Endothelial cell of umbilical vein (primary cell): ENCODE measurements around the gene BNIP2. TPM values are rescaled to one million over a fixed set of nuclear protein-coding genes. Genes with fewer than 3 reads are reported as not detected.

ENCODE experiments used
- BruUV-seq: library from RNA; stranded (reverse); fragments of 400-500 nt; replicated peaks from 2 replicates; lab custom pipeline; 2021; lab: Mats Ljungman, UMichigan
- CTCF ChIA-PET: fragments of 300-600, 350-600 bp; sonication (Branson Sonifier 250); formaldehyde crosslinking; loops from one replicate; lab custom pipeline; 2021; ENCODE audit warnings: antibody characterized with exemption, inconsistent platforms; lab: Charles Lee
- POLR2A ChIA-PET: fragments of 300-600, 350-600 bp; sonication (Branson Sonifier 250); formaldehyde crosslinking; loops from one replicate; lab custom pipeline; 2021; ENCODE audit warnings: antibody characterized with exemption, inconsistent platforms; lab: Charles Lee
- DNase-seq: peaks from one replicate; pipeline ENCODE4 v3.0.0-alpha.2; 2011; ENCODE audit warnings: low read depth, low spot score
- FAIRE-seq: peaks from 2 replicates; lab custom pipeline; 2011; peaks lifted over from hg19 to GRCh38; lab: Jason Lieb, UNC
- H2AFZ ChIP-seq: 2 replicates; pipeline ENCODE4 v1.6.0; 2012; ENCODE audit warnings: low read depth, low read length, control low read depth, inconsistent platforms
- H3K27ac ChIP-seq: 2 replicates; pipeline ENCODE4 v1.5.1; 2011; ENCODE audit warnings: low read depth, mild to moderate bottlenecking, control low read depth, low read length, moderate library complexity; ENCODE audit not compliant: insufficient read depth
- H3K27me3 ChIP-seq, 2 experiments: 2 replicates each; pipeline versions ENCODE4 v1.6.0 to v1.6.1; 2011; ENCODE audit warnings: low read length in 2 of 2, mixed read lengths in 1 of 2; ENCODE audit not compliant: control insufficient read depth in 2 of 2, insufficient read depth in 2 of 2
- H3K36me3 ChIP-seq, 2 experiments: 2 replicates in 1 of 2; 3 replicates in 1 of 2; pipeline ENCODE4 v1.5.1; 2011; ENCODE audit warnings: low read length in 2 of 2, mild to moderate bottlenecking in 1 of 2, moderate library complexity in 1 of 2; ENCODE audit not compliant: control insufficient read depth in 2 of 2, insufficient read depth in 2 of 2; ENCODE audit errors: extremely low read depth in 1 of 2
- H3K4me1 ChIP-seq: 3 replicates; pipeline ENCODE4 v1.5.1; 2011; ENCODE audit warnings: mild to moderate bottlenecking, low read length; ENCODE audit not compliant: control insufficient read depth, insufficient read depth; ENCODE audit errors: extremely low read depth
- H3K4me2 ChIP-seq: 2 replicates; pipeline ENCODE4 v1.6.1; 2011; ENCODE audit warnings: low read length, control low read depth, mixed read lengths; ENCODE audit not compliant: insufficient read depth
- H3K4me3 ChIP-seq, 3 experiments: fragments of 200-600 bp in 1 of 3; sonication (generic), shearing (Covaris generic) in 1 of 3; replicated peaks in 1 of 3; 2 replicates each; pipeline ENCODE4 v1.5.1; 2011 to 2016; ENCODE audit warnings: control low read depth in 3 of 3, low read length in 3 of 3, mild to moderate bottlenecking in 2 of 3, inconsistent platforms in 1 of 3, low read depth in 1 of 3, moderate library complexity in 1 of 3; ENCODE audit not compliant: insufficient read depth in 1 of 3
- H3K79me2 ChIP-seq: 2 replicates; pipeline ENCODE4 v1.6.0; 2012; ENCODE audit warnings: low read length, inconsistent platforms; ENCODE audit not compliant: control insufficient read depth, insufficient read depth
- H3K9ac ChIP-seq: replicated peaks from 2 replicates; pipeline ENCODE3; 2011; ENCODE audit warnings: low read length, control low read depth; ENCODE audit not compliant: insufficient read depth; ENCODE audit errors: extremely low read depth
- H3K9me1 ChIP-seq: replicated peaks from 3 replicates; pipeline ENCODE4 v1.6.0; 2011; ENCODE audit warnings: mild to moderate bottlenecking, low read length; ENCODE audit not compliant: control insufficient read depth, insufficient read depth; ENCODE audit errors: extremely low read depth
- H3K9me3 ChIP-seq: replicated peaks from 2 replicates; pipeline ENCODE4 v1.5.1; 2012; ENCODE audit warnings: low read length, inconsistent platforms; ENCODE audit not compliant: control insufficient read depth, insufficient read depth
- H4K20me1 ChIP-seq: replicated peaks from 2 replicates; pipeline ENCODE3; 2011; ENCODE audit warnings: mild to moderate bottlenecking, low read length; ENCODE audit not compliant: control insufficient read depth, insufficient read depth; ENCODE audit errors: extremely low read depth
- CTCF ChIP-seq, 2 donors: IDR thresholded peaks; 1 replicate in 1 of 2; 2 replicates in 1 of 2; pipeline ENCODE4 v1.5.1; 2011; ENCODE audit warnings: low read length in 2 of 2, mild to moderate bottlenecking in 2 of 2, moderate library complexity in 2 of 2, control low read depth in 1 of 2, inconsistent platforms in 1 of 2, low read depth in 1 of 2; ENCODE audit not compliant: insufficient read depth in 1 of 2; ENCODE audit errors: extremely low read depth in 1 of 2
- EZH2 ChIP-seq: IDR thresholded peaks from 2 replicates; pipeline ENCODE4 v1.6.1; 2012; ENCODE audit warnings: borderline replicate concordance, low read depth, mild to moderate bottlenecking, moderate library complexity, low read length, inconsistent platforms; ENCODE audit not compliant: severe bottlenecking
- FOS ChIP-seq: IDR thresholded peaks from 2 replicates; pipeline ENCODE4 v1.6.1; 2011; ENCODE audit warnings: mild to moderate bottlenecking, low read length, moderate library complexity, borderline replicate concordance; ENCODE audit not compliant: insufficient read depth
- GATA2 ChIP-seq: IDR thresholded peaks from 2 replicates; pipeline ENCODE4 v1.7.0; 2011; ENCODE audit warnings: low read depth, mild to moderate bottlenecking, moderate library complexity, mixed read lengths, low read length; ENCODE audit not compliant: insufficient read length, insufficient read depth
- JUN ChIP-seq: IDR thresholded peaks from 2 replicates; pipeline ENCODE4 v1.6.1; 2011; ENCODE audit warnings: borderline replicate concordance, low read depth; ENCODE audit not compliant: insufficient read length, insufficient read depth
- MAX ChIP-seq: IDR thresholded peaks from 2 replicates; pipeline ENCODE4 v1.6.1; 2011; ENCODE audit not compliant: insufficient read depth, insufficient read length
- MYC ChIP-seq: IDR thresholded peaks from one replicate; pipeline ENCODE4 v1.6.1; 2011; ENCODE audit warnings: mild to moderate bottlenecking, low read depth, low read length
- POLR2A ChIP-seq: IDR thresholded peaks from 2 replicates; pipeline ENCODE4 v1.6.1; 2012; ENCODE audit warnings: low read depth, mild to moderate bottlenecking, control low read depth, low read length
- POLR2AphosphoS5 ChIP-seq: IDR thresholded peaks from 2 replicates; pipeline ENCODE4 v1.6.1; 2012; ENCODE audit warnings: low read depth, mild to moderate bottlenecking, control low read depth, low read length, moderate library complexity; ENCODE audit not compliant: insufficient read depth
- dilution Hi-C: fragments of 300-500 bp; cut with MboI; formaldehyde crosslinking; loops from one replicate; pipeline ENCODE4 v1.15.0; 2019; ENCODE audit warnings: low sequenced_read_pairs; ENCODE audit not compliant: extremely low pct_ligation_motif_present
- intact Hi-C: fragments of 100-400 bp; cut with micrococcal nuclease; formaldehyde crosslinking; loops from one replicate; pipeline ENCODE4 v1.10.0; 2022
- polyA plus RNA-seq, 4 experiments: library from polyadenylated mRNA; depleted of rRNA in 3 of 4; stranded (reverse) in 3 of 4; unstranded in 1 of 4; fragments of >200 nt; gene quantifications; 2 replicates each; pipeline versions ENCODE4 v1.2.1 to v1.2.3, GENCODE V29; 2011 to 2012; ENCODE audit warnings: missing spikeins in 1 of 4
- total RNA-seq: library from RNA; stranded (reverse); gene quantifications from 2 replicates; pipeline ENCODE4 v1.2.3, GENCODE V29; 2021

BNIP2 gene
- total and polyA plus RNA-seq, 2 donors (not counting 3 experiments of a cell fraction or from before 2014, with no cell fraction given) = 39.1 to 90.1 TPM

GRCh38 chr15:59622289-59622688 lies 66.8 kb downstream of the BNIP2 start:
- no peak overlapping the region for H3K4me2 ChIP-seq
- no TSS peak for BruUV-seq
- H3K9me1 ChIP-seq = no peaks in the 10 kb centered on the region
- no peaks in the 10 kb centered on the region for H3K36me3 ChIP-seq
- peak; percentile 29 to 64 for TF ChIP-seq CTCF (IDR thresholded peaks at IDR 0.05; ENCODE audit: extremely low read depth in 1 of 2, insufficient read depth in 1 of 2, low read depth in 1 of 2, low read length in 2 of 2)
- no peak for TF ChIP-seq POLR2A
- ChIA-PET CTCF (interaction anchor here (1.0 to 2.6 kb wide), 2 partner anchors 8 to 89 kb away, joined by 3 to 17 read pairs; no protein-coding TSS in a partner anchor), POLR2A (no interaction called here)
- H3K27ac ChIP-seq = no peak overlapping the region
- H3K4me3 ChIP-seq = no peak overlapping the region
- H3K9me3 ChIP-seq = no peaks in the 10 kb centered on the region
- no peaks in the 10 kb centered on the region for H3K79me2 ChIP-seq
- H3K9ac ChIP-seq = no peak overlapping the region
- DNase-seq (peak; percentile 55), FAIRE-seq (peak; percentile 77)
- peaks cover 15 to 17% of the 10 kb centered on the region in 2 experiments for H3K27me3 ChIP-seq
- H4K20me1 ChIP-seq = no peaks in the 10 kb centered on the region
- dilution Hi-C loops = no loop called here
- H3K4me1 ChIP-seq = no peaks in the 10 kb centered on the region
- intact Hi-C loops = loop anchor here (1.0 to 2.0 kb wide), 2 partner anchors 35 to 90 kb away; partner anchors contain the start of gene GTF2A2
- no peak overlapping the region for H2AFZ ChIP-seq

GRCh38 chr15:59618406-59618805 lies 70.7 kb downstream of the BNIP2 start:
- peaks cover 8% of the 10 kb centered on the region for H3K4me1 ChIP-seq
- H3K9ac ChIP-seq = no peak overlapping the region
- CTCF ChIA-PET = interaction anchor here (1.0 kb wide), 1 partner anchor 86 kb away, joined by 3 read pairs; no protein-coding TSS in a partner anchor
- no TSS peak for BruUV-seq
- intact Hi-C loops = no loop called here
- no peak overlapping the region for H2AFZ ChIP-seq
- H3K27me3 ChIP-seq = peaks cover 11 to 23% of the 10 kb centered on the region in 2 experiments
- H3K36me3 ChIP-seq = no peaks in the 10 kb centered on the region
- POLR2A ChIA-PET = no interaction called here
- no peak for DNase-seq
- no peak for TF ChIP-seq GATA2
- TF ChIP-seq POLR2A = no peak
- TF ChIP-seq CTCF (IDR thresholded peaks at IDR 0.05; ENCODE audit: extremely low read depth in 1 of 2, insufficient read depth in 1 of 2, low read depth in 1 of 2, low read length in 2 of 2) = no peak
- no peak for TF ChIP-seq MAX
- TF ChIP-seq MYC = no peak
- TF ChIP-seq POLR2AphosphoS5 = no peak
- no peak for TF ChIP-seq FOS
- TF ChIP-seq JUN = no peak
- no peak for TF ChIP-seq EZH2
- H3K4me2 ChIP-seq = no peak overlapping the region
- no peaks in the 10 kb centered on the region for H4K20me1 ChIP-seq
- H3K27ac ChIP-seq = no peak overlapping the region
- H3K9me3 ChIP-seq = no peaks in the 10 kb centered on the region
- H3K4me3 ChIP-seq = no peak overlapping the region
- H3K9me1 ChIP-seq = no peaks in the 10 kb centered on the region
- FAIRE-seq = no peak
- no peaks in the 10 kb centered on the region for H3K79me2 ChIP-seq
- dilution Hi-C loops = no loop called here
